ENCODE results near the gene USP46.

USP46 gene, protein sequence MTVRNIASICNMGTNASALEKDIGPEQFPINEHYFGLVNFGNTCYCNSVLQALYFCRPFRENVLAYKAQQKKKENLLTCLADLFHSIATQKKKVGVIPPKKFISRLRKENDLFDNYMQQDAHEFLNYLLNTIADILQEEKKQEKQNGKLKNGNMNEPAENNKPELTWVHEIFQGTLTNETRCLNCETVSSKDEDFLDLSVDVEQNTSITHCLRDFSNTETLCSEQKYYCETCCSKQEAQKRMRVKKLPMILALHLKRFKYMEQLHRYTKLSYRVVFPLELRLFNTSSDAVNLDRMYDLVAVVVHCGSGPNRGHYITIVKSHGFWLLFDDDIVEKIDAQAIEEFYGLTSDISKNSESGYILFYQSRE

DNA sequence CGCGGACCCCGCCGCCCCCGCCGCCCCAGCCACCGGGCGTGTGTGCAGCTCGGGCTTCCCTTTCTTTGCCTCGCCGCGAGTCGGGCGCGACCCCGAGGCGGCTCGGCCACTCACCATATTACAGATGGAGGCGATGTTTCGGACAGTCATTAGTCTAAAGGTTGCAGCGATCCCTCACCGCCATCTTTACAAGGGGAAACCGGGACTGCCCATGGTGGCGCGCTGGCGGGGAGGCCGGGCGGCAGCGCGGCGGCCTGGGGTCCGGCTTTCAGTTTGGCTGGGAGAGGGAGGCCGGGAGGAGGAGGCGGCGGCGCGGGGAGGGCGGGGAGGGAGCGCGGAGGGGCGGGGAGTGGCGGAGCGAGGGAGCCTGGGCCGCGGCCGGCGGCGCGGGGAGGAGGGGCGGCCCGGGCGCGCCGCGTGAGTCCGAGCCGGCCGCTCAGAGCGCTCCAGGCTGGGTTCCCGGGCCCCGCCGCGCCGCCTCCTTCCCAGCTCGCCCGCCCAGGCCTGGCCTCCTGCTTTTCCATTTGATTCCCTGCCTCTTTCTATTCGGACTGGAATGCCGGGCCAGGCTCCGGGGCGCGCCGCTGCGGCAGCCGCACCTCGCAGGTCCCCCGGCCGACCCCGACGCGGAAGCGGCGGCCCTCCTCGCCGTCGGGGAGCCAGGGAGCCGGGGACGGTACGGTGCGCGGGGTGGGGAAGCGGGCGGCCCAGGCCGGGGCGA lies at the start of gene USP46:
Gene USP46 (minus strand): TSS at position 301 of the 721 bp plus-strand sequence. CDS start 151 bp downstream, at position 150.
- no peak for DNase-seq (ENCODE audit: low read depth, low spot score)

DNA sequence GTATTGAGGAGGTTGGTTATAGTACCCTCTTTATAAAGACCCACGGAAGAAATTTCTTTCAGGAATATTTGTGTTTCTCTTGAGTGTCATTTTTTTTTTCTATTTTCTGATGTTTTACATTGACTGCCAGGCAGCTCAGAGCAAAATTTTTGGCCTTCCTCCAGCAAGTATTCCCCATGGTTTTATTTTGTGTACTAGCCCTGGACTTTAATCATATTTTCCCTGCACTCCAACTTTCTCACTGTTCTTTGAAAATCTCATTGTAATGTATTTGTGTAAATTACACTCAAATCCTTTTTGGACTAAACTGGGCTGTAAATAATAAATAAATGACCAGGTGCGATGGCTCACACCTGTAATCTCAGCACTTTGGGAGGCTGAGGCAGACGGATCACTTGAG lies 45.6 kb upstream of the USP46 start:
- DNase-seq (ENCODE audit: low read depth, low spot score) = no peak

DNA sequence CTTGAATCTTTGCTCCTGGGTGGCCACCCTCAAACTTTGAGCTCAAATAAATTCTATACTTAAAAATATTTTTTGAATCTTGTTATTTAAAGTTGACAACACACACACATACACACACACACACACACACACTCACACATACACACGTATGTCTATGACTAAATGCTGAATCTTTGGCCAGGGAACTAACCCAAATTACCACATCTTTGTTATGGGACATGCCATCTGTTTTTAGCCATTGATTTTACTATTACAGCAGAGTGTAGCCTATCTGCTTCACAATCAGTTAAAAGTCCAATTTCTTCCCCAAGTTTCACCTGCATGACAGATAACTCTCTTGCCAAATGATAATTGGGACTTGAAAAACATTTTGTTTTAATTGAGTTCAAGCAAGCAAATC lies 45.0 kb upstream of the USP46 start:
- DNase-seq (ENCODE audit: low read depth, low spot score) = no peak

DNA sequence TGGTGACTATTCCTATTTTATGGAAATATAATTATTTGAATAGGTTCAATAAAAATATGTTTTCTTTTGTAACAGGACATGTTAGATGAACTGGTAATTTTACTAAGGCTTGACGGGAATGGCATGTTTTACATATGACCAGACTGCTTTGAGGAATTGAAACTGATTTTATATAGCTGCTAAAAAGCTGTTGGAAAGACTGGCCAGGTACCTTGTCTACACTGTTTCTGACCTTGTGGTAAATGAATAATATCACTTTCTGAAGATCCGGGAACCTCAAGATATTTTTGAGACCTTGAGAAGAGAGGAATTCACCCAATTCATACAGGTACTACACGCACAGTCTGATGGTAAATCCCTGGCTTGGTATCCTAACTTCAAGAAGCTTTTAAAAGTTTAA lies 42.1 kb upstream of the USP46 start:
- DNase-seq (ENCODE audit: low read depth, low spot score) = no peak

DNA sequence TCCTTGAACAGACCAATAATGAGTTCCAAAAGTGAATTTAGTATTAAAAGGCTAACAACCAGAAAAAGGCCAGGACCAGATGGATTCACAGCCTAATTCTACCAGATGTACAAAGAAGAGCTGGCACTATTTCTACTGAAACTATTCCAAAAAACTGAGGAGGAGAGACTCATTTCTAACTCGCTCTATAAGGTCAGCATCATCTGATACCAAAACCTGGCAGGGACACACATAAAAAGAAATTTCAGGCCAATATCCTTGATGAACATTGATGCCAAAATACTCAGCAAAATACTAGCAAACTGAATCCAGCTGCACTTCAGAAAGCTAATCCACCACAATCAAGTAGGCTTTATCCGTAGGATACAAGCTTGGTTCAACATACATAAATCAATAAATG lies 35.8 kb upstream of the USP46 start:
- no peak for DNase-seq (ENCODE audit: low read depth, low spot score)

DNA sequence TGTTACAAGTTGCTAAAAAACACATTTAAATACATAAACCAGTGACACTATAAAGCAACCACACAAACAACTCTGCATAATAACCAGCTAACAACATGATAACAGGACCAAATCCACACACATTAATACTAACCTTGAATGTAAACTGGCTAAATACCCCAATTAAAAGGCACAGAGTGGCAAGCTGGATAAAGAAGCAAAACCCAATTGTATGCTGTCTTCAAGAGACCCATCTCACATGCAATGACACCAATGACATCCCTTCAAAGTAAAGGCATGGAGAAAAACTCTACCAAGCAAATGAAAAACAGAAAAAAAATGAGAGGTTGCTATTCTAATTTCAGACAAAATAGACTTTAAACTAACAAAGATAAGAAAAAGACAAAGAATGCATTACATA lies 34.4 kb upstream of the USP46 start:
- no peak for DNase-seq (ENCODE audit: low read depth, low spot score)

DNA sequence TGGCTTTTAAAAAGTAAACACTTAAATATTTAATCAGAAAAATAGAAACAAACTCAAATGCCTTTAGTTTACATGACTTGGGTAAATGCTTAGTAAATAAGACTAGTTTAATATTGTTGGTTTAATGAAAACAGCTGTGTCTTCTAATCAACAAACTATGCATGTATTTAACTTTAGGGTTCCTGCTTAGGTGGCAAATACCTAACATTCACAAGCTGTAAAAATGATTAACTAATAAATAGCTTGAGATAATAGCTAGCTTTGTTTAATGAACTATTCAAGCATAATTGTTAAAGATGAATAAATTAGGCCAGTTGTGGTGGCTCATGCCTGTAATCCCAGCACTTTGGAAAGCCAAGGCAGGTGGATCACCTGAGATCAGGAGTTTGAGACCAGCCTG lies 30.0 kb upstream of the USP46 start:
- no peak for DNase-seq (ENCODE audit: low read depth, low spot score)

DNA sequence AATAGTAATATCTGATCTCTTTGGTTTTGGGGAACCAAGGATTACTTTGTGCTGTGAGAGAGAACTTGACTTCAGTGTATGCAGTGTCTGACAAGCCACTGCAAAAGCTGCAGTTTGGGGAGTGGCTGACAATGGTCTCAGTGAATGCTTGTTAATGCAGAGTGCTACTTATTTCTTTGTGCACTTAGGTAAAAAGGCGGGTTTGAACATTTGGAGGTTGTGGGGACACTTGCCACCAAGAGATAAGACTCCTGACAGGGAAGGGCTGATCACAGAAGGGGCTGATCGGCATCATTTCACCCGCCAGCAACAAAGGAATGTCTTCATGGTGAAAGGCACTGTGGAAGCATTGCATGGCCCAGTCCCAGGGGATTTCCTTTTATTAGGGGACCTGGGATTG lies 28.6 kb upstream of the USP46 start:
- no peak for DNase-seq (ENCODE audit: low read depth, low spot score)

DNA sequence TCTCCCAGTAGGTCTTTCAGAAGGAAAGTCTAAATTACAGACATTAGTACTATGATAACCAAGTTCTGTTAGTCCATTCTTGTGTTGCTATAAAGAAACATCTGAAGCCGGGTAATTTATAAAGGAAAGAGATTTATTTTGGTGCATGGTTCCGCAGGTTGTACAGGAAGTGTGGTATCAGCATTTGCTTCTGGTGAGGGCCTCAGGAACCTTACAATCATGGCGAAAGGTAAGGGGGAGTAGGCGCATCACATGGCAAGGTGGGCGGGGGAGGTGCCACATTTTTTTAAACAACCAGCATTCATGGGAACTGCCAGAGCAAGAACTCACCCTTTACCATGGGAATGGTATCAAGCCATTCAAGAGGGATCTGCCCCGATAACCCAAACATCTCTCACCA lies 26.2 kb upstream of the USP46 start:
- DNase-seq (ENCODE audit: low read depth, low spot score) = no peak

DNA sequence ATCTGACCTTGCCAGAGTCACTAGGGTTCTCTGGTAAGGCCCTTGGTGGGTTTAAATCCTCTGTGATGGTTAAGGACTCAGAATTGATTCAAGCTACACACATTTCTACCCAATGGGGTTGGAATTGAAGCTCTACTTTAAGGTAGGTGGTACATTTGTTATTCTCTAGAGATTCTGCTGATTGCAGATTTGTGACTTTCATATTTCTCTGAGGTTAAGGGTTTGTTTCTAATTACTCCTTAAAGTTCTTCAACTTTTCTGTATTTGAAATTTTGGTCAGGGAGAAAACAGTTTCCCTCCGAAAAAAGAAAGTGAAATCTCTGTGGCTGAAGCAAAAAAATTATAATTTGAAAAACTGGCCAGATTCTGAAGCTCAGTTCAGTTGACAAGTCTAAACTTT lies 25.8 kb upstream of the USP46 start:
- DNase-seq (ENCODE audit: low read depth, low spot score) = no peak

DNA sequence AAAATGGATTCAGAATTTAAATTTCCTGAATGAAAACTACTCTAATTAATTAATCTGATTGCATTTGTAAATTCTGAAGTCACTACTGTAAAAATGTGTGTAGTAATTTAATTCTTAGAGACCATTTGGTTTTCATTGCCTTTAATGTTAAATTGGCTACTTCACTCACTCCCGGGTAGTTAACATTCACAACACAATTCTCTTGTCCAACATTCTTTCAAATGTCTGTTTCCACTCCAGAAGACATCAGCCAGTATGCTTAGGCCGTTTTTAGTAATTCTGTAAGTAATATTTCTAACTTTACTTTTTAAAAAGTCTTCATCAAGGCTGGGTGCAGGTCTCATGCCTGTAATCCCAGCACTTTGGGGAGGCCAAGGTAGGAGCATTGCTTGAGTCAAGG lies 21.3 kb upstream of the USP46 start:
- no peak for DNase-seq (ENCODE audit: low read depth, low spot score)

DNA sequence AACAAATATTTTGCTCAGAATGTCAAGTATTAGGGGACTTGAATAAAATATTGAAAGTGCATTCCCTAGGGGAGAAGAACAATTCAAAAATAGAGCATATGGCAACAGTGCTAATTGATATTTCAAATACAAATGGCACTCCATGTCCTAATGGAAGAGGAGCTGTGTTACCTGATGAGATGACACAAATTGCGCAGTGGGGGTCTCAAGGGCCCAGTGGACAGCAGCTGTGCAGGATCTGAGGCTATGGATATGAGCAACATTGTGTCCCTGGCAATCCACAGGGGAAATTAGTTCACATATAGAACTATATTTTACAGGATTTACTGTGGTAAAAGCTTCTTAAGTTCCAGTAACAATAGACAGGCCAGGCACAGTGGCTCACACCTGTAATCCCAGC lies 17.4 kb upstream of the USP46 start:
- DNase-seq (ENCODE audit: low read depth, low spot score) = no peak

DNA sequence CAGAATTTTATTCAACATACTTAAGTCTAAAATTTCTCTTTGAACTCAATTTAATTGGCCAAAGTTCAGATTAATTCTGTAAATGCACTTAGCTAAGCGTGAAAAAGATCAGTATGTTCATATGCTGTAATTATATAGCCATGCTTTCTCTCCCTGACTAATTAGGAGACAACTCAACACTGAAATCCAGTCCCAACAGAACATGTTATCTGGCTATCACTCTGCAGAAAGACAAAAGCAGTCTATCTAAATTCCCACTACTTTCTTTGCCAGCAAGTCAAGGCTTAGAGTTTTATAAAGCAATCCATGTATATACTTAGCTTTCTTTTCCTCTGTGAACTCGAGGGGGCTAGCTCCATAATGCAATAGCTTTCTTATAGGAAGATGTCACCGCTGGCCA lies 16.0 kb upstream of the USP46 start:
- no peak for DNase-seq (ENCODE audit: low read depth, low spot score)

DNA sequence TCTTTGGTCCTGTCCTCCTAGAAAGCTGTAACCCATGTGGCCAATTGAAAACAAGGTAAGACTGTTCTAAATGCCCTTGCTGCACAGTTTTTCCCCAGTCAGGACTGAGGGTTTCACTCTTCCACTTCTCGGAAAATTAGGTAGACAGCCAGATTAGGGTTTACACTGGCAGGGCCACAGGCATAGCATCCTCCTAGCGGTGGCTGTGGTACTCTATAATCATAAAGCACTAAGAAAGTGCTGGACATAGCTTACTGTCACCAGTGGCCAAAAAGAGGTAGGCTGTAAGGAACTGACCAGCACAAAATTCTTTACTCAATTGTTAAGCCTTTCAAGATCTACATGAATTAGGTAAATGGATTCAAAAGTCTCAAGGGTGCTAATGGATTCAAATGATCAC lies 11.6 kb upstream of the USP46 start:
- no peak for DNase-seq (ENCODE audit: low read depth, low spot score)

DNA sequence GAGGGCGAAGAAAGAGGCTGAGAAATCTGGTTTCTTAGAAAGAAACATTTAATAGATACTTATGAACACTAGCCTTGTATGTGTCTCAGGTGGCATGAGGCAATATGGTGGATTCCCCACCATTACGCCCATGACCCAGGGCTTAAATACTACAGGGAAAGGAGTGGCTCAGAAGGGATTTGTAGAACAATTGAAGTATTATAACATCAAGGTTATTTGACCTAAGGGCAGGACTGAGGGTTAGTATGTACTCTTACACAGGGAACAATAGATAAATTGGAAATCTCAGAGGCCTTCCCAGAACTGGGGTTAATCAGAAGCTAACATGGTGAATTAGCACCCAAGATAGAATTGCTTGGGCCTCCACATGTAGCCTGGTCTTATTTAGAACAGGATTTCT lies 11.0 kb upstream of the USP46 start:
- no peak for DNase-seq (ENCODE audit: low read depth, low spot score)

DNA sequence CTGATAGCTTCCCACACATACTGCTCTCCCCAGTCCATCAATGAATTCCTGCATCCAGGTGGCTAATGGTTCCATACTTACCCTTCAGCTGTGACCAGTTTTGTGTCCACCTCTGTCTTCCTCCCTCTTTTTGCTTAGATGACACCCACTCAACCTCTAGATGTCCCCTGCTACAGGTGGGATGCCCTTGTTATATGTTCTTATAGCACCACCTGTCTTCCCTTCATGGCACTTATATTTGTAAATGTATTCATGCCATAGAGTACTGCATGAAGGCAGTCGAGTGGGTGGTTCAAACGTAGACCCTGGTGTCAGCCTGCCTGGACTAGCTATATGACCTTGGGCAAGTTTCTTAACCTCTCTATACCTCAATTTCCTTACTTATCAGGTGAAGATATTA lies 6.5 kb upstream of the USP46 start:
- DNase-seq (ENCODE audit: low read depth, low spot score) = no peak

DNA sequence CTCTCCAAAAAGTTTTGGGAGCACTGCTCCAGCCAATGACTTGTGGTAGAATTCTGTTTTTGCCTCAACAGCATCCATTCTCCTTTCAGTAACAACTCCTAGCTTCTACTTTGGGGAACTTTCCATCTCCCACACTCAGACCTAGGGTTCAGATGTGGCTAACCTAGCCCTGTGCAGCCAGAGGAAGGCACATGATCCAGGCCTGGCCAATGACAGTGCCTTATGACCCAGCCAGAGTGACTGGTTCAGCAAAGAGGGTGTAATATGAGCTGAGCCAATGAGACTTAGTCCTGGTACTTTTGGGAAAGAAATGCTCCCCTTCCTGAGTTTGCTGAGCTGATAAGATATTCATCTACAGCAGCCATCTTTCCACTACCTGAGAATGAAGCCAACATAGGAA lies 5.4 kb upstream of the USP46 start:
- DNase-seq (ENCODE audit: low read depth, low spot score) = no peak

DNA sequence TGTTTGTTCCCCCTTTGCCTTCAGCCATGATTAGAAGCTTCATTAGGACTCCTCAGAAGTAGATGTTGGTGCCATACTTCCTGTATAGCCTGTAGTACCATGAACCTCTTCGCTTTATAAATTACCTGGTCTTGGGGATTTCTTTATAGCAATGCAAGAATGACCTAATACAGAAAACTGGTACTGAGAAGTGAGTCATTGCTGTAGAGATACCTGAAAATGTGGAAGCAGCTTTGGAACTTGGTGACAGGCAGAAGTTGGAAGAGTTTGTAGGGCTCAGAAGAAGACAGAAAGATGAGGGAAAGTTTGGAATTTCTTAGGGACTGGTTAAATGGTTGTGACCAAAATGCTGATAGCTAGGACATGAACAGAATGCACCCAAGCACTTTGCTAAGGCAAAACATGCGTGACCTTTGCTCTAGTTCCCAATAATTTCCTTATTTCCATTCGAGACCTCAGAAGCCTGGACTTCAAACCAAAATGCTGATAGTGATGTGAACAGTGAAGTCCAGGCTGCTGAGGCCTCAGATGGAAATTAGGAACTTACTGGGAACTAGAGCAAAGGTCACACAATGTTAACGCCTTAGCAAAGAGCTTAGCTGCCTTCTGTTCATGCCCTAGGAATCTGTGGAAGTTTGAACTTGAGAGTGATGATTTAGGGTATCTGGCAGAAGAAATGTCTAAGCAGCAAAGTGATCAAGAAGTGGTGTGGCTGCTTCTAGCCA lies 3.0 kb upstream of the USP46 start:
- DNase-seq (ENCODE audit: low read depth, low spot score) = no peak

DNA sequence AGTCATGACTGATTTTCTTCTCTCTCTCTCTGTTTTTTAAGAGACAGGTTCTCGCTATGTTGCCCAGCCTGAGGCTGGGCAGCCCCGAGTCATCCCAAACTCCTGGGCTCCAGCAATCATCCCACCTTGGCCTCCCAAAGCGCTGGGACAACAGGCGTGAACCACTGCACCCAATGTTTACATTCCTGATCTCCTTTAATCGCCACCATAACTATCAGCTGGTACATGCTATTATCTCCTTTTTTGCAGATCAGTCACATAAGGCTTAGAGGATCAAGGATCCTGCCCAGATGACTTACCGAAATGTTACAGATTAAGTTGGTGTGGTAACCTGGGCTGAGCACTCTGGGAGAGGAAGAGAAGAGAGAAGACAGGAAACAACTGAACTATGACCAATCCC lies 1.5 kb upstream of the USP46 start:
- no peak for DNase-seq (ENCODE audit: low read depth, low spot score)

DNA sequence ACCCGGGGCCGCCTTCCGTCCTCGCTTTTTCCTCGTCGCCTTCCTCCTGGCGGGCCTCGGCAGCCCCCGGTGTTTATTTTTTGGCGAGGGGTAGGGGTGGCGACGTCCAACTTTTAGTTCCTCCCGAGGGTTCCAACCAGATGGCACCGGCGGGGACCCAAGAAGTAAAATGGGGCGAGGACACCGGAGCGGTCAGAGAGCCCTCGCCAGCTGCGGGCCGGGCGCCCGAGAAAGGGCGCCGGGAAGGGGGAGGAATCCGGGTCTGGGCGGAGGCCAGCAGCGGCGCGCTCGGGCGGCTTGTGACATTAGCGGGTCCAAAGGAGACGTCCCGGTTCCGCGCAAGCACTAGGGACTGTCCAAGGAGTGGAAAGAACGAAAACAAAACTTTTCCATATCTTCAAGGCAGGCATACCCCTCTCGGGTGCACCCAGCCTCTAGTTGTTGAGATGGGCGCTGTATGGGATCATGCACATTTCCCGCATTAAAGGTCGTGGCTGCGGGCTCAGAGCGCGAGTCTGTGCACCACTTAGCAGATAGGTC lies 691 bp upstream of the USP46 start:
- DNase-seq (ENCODE audit: low read depth, low spot score) = no peak

DNA sequence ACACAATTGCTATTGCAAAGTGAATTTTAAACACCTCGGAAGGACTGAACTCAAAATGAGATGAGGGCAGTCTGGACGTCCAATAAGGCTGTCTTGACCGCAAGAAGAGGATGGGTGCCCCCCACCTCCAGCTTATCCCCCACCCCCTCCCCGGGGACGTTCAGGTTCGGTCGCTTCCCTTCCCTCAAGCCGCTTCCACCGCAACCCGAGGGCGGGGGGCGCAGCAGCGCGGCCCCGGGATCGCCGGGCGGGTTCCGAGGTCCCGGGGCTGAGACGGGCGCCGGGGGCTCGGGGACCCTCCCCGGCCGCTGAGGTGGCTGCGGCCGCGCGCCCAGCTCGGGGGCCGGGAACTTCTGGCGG lies 480 bp downstream of the USP46 start:
- DNase-seq (ENCODE audit: low read depth, low spot score) = no peak

DNA sequence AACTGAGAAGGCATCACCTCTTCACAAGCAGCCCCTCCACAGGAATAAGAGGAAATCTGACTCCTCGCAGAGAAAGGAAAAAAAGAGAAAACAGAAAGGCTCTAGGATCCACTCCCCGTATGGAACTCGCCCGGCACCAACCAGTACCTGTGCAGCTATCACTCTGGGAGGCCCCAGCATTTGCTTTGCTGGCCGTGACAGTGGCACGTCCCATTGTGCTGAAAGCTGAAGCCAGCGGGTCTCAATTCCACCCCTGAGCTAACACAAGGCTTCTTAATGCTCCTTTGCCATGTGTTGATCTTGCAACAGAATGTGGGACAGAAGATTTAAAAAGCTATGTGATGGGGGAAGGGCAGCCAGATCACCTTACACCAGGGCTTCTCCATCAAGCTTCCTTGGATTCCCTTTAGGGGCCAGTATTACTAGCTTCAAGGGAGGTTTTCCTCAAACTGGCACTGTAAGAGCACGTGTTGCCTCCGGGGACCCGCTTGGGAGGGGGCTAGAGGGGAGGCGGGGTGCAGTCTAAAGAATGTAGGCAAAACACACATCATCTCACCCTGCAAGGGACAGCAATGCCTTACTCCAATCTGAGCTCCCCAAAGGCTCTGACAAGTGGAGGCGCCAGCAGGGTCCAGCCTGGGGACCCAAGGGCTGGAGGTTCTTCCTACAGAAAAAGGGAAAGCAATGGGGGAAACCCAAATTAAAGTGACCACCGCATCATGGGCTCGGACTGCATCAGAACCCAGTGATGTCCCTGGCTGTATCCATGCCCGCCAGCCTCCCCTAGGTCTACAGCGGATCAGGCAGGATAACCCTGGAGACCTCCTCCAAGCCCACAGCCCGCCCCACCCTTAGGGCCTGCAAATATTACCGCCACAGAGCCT lies 1.2 kb downstream of the USP46 start:
- no peak for DNase-seq (ENCODE audit: low read depth, low spot score)

Measured in brain pericyte (primary cell).